Measurements from ENCODE around the gene SLC25A30. TPM values are rescaled to one million over a fixed set of nuclear protein-coding genes. Genes with fewer than 3 reads are reported as not detected.
A peak's percentile ranks its signal among the peaks of the same experiment; 100 is the strongest.
"Not testable (repeated sequence)": the region's sequence is repeated elsewhere in the genome, so short reads cannot be mapped to it uniquely, and the experiment has no call there.

SLC25A30 gene
- total RNA-seq, 1 donor from 2014 or later = 23.2 TPM

GRCh38 chr13:45432737-45433380 lies 14.7 kb upstream of the SLC25A30 start:
- DNase-seq (ENCODE audit: low spot score) = no peak

GRCh38 chr13:45426056-45426841 lies 8.1 kb upstream of the SLC25A30 start:
- DNase-seq (ENCODE audit: low spot score) = not testable (repeated sequence)

- DNase-seq (ENCODE audit: low spot score) = no peak
Observed at GRCh38 chr13:45422731-45423292, 4.6 kb upstream of the SLC25A30 start.

GRCh38 chr13:45419945-45420344 lies 1.8 kb upstream of the SLC25A30 start:
- DNase-seq (ENCODE audit: low spot score) = no peak

- DNase-seq (ENCODE audit: low spot score) = not testable (repeated sequence)
Observed at GRCh38 chr13:45419389-45419788, 1.2 kb upstream of the SLC25A30 start.

GRCh38 chr13:45416516-45417128 lies 1.6 kb downstream of the SLC25A30 start:
- DNase-seq (ENCODE audit: low spot score) = no peak

- DNase-seq (ENCODE audit: low spot score) = no peak
Observed at GRCh38 chr13:45415112-45415511, 3.1 kb downstream of the SLC25A30 start.

GRCh38 chr13:45413826-45414307 lies 4.3 kb downstream of the SLC25A30 start:
- no peak for DNase-seq (ENCODE audit: low spot score)

- no peak for DNase-seq (ENCODE audit: low spot score)
Observed at GRCh38 chr13:45412274-45413049, 5.7 kb downstream of the SLC25A30 start.

GRCh38 chr13:45411631-45412030 lies 6.5 kb downstream of the SLC25A30 start:
- DNase-seq (ENCODE audit: low spot score) = no peak

- no peak for DNase-seq (ENCODE audit: low spot score)
Observed at GRCh38 chr13:45411221-45411620, 7.0 kb downstream of the SLC25A30 start.

- no peak for DNase-seq (ENCODE audit: low spot score)
Observed at GRCh38 chr13:45410466-45410865, 7.7 kb downstream of the SLC25A30 start.

- no peak for DNase-seq (ENCODE audit: low spot score)
Observed at GRCh38 chr13:45410001-45410400, 8.2 kb downstream of the SLC25A30 start.

- DNase-seq (ENCODE audit: low spot score) = no peak
Observed at GRCh38 chr13:45406421-45406820, 11.8 kb downstream of the SLC25A30 start.

- DNase-seq (ENCODE audit: low spot score) = no peak
Observed at GRCh38 chr13:45403081-45403480, 15.1 kb downstream of the SLC25A30 start.

- DNase-seq (ENCODE audit: low spot score) = no peak
Observed at GRCh38 chr13:45402641-45403040, 15.5 kb downstream of the SLC25A30 start.

- DNase-seq (ENCODE audit: low spot score) = no peak
Observed at GRCh38 chr13:45401314-45401713, 16.9 kb downstream of the SLC25A30 start.

- DNase-seq (ENCODE audit: low spot score) = no peak
Observed at GRCh38 chr13:45398877-45399276, 19.3 kb downstream of the SLC25A30 start.

- DNase-seq (ENCODE audit: low spot score) = no peak
Observed at GRCh38 chr13:45396533-45397095, 21.6 kb downstream of the SLC25A30 start.

- peak; percentile 51 for DNase-seq (ENCODE audit: low spot score)
Observed at GRCh38 chr13:45393941-45394570, 24.1 kb downstream of the SLC25A30 start.

GRCh38 chr13:45392811-45393210 lies 25.4 kb downstream of the SLC25A30 start:
- DNase-seq (ENCODE audit: low spot score) = no peak
